Stomach (tissue), 4 donors: ENCODE data around the gene CIZ1.

Experiments used
- CTCF ChIP-seq, 7 experiments: fragments of 450-650 bp in 4 of 7; fragments of 200-600 bp in 3 of 7; sonication (generic) in 3 of 7; IDR thresholded peaks; one replicate each; pipeline ENCODE4 v1.5.1; 2016 to 2019; ENCODE audit warnings: antibody characterized with exemption in 7 of 7, control low read depth in 2 of 7, mild to moderate bottlenecking in 1 of 7
- EP300 ChIP-seq: sonication (generic); formaldehyde crosslinking; IDR thresholded peaks from one replicate; pipeline ENCODE4 v1.6.1; 2017; ENCODE audit warnings: antibody characterized with exemption

- TF ChIP-seq CTCF (IDR thresholded peaks at IDR 0.05) (no peak), EP300 (no peak)
These were observed 53.4 kb downstream of the CIZ1 start for GRCh38 chr9:128138001-128138400.
